OCI-LY1 (cell line): ENCODE results near the gene CDH4.

ENCODE experiments used
- EZH2 ChIP-seq: fragments of 200-600 bp; sonication (generic), shearing (Covaris generic); IDR thresholded peaks from 2 replicates; pipeline ENCODE4 v1.8.0; 2017; ENCODE audit warnings: borderline replicate concordance, mixed run types, mild to moderate bottlenecking, antibody characterized with exemption, low read length, moderate library complexity, mixed read lengths
- TF ChIP-seq, protein P1 (sequence below): fragments of 200-600 bp; sonication (generic), shearing (Covaris generic); IDR thresholded peaks from 2 replicates; pipeline ENCODE4 v1.5.1; 2017; ENCODE audit warnings: mild to moderate bottlenecking, antibody characterized with exemption, low read length, moderate library complexity, mixed read lengths

DNA sequence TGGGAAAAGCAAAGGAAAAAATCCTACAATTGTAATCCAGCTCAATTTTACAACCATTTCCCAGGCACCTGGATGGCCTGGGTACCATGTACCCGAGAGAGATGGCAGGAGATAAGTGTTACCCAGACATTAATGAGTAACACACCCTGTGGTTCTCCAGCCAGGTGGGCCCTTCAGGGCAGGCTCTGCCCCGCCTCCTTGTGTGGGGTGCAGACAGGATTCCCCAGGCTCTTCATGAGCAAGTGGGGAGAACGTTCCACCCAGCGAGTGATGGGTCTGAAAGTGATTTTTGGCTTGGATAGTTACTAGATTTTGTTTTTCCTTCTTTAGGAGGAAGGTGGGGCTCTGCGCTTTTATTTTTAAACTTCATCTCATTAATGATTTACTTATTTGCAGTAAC is 569.7 kb downstream of the CDH4 start:
- TF ChIP-seq, protein P1, sequence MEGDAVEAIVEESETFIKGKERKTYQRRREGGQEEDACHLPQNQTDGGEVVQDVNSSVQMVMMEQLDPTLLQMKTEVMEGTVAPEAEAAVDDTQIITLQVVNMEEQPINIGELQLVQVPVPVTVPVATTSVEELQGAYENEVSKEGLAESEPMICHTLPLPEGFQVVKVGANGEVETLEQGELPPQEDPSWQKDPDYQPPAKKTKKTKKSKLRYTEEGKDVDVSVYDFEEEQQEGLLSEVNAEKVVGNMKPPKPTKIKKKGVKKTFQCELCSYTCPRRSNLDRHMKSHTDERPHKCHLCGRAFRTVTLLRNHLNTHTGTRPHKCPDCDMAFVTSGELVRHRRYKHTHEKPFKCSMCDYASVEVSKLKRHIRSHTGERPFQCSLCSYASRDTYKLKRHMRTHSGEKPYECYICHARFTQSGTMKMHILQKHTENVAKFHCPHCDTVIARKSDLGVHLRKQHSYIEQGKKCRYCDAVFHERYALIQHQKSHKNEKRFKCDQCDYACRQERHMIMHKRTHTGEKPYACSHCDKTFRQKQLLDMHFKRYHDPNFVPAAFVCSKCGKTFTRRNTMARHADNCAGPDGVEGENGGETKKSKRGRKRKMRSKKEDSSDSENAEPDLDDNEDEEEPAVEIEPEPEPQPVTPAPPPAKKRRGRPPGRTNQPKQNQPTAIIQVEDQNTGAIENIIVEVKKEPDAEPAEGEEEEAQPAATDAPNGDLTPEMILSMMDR: no peak
- no peak for TF ChIP-seq EZH2
